ENCODE results near the gene POLD2.

DNA sequence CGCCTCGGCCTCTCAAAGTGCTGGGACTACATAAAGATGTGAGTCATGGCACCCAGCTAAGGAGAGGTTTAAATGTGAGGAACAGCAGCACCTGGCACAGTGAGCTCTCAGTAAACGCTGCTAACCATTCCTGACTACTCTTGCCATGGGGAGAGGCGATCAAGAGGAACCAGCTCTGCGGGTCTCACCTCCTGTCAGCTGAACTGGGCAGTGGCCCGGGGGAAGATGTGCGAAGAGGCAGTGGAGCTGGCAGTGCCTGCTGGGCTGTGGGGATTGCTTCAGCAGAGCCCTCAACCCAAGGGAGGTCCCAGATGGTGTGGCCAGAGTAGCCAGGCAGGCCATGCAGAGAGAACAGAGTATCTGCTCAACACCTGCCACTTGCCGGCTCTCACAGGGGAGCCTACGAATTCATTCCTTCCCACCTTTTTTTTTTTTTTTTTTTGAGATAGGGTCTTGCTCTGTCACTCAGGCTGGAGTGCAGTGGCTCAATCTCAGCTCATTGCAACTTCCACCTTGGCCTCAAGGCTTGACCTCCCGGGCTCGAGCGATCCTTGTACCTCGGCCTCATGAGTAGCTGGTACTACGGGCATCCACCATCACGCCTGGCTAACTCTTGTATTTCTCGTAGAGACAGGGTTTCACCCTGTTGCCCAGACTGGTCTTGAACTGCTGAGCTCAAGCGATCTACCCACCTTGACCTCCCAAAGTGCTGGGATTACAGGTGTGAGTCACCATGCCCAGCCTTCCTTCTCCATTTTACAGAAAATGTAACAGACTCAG lies 47.9 kb downstream of the POLD2 start:
- TF ChIP-seq, protein P1, sequence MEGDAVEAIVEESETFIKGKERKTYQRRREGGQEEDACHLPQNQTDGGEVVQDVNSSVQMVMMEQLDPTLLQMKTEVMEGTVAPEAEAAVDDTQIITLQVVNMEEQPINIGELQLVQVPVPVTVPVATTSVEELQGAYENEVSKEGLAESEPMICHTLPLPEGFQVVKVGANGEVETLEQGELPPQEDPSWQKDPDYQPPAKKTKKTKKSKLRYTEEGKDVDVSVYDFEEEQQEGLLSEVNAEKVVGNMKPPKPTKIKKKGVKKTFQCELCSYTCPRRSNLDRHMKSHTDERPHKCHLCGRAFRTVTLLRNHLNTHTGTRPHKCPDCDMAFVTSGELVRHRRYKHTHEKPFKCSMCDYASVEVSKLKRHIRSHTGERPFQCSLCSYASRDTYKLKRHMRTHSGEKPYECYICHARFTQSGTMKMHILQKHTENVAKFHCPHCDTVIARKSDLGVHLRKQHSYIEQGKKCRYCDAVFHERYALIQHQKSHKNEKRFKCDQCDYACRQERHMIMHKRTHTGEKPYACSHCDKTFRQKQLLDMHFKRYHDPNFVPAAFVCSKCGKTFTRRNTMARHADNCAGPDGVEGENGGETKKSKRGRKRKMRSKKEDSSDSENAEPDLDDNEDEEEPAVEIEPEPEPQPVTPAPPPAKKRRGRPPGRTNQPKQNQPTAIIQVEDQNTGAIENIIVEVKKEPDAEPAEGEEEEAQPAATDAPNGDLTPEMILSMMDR (IDR thresholded peaks at IDR 0.05) = no peak
- no peak for TF ChIP-seq POLR2A (IDR thresholded peaks at IDR 0.05)
